GM23338 (cell line): ENCODE results near the gene SNRPD3. TPM values are rescaled to one million over a fixed set of nuclear protein-coding genes. Genes with fewer than 3 reads are reported as not detected.
A peak's percentile ranks its signal among the peaks of the same experiment; 100 is the strongest.

Experiments
- ATAC-seq: fragments of 200-7000 bp; cut with Tn5 transposase; 3 replicates; pipeline ENCODE4 v1.9.1; 2020
- DNase-seq: peaks from one replicate; pipeline ENCODE4 v3.0.0-alpha.2; 2015; ENCODE audit warnings: low spot score
- H2AFZ ChIP-seq: fragments of 200-600 bp; sonication (generic); 2 replicates; pipeline ENCODE4 v1.8.0; 2016; ENCODE audit warnings: antibody characterized with exemption, mild to moderate bottlenecking, moderate library complexity
- H3F3A ChIP-seq: fragments of 200-600 bp; sonication (generic); replicated peaks from 2 replicates; pipeline ENCODE4 v1.8.0; 2017; ENCODE audit warnings: antibody characterized with exemption, mixed run types, low read depth
- H3K27ac ChIP-seq: fragments of 200-600 bp; sonication (generic); 2 replicates; pipeline ENCODE4 v1.6.1; 2016; ENCODE audit warnings: low read depth
- H3K27me3 ChIP-seq: fragments of 200-600 bp; sonication (generic); 2 replicates; pipeline ENCODE4 v1.8.0; 2016; ENCODE audit warnings: mild to moderate bottlenecking, mixed run types, moderate library complexity; ENCODE audit not compliant: insufficient read depth
- H3K36me3 ChIP-seq: fragments of 200-600 bp; sonication (generic); 2 replicates; pipeline ENCODE4 v1.8.0; 2016; ENCODE audit warnings: mild to moderate bottlenecking; ENCODE audit not compliant: insufficient read depth
- H3K4me1 ChIP-seq: fragments of 200-600 bp; sonication (generic); 2 replicates; pipeline ENCODE4 v1.8.0; 2016; ENCODE audit warnings: mild to moderate bottlenecking, moderate library complexity; ENCODE audit not compliant: insufficient read depth
- H3K4me2 ChIP-seq: fragments of 200-600 bp; sonication (generic); 2 replicates; pipeline ENCODE4 v1.7.1; 2017; ENCODE audit warnings: mixed run types
- H3K4me3 ChIP-seq: fragments of 200-600 bp; sonication (generic); 2 replicates; pipeline ENCODE4 v1.6.1; 2016; ENCODE audit warnings: mixed run types
- H3K79me2 ChIP-seq: fragments of 200-600 bp; sonication (generic); replicated peaks from 2 replicates; pipeline ENCODE4 v1.8.0; 2017; ENCODE audit warnings: mild to moderate bottlenecking; ENCODE audit not compliant: insufficient read depth
- H3K9me2 ChIP-seq: fragments of 200-600 bp; sonication (generic); 2 replicates; pipeline ENCODE4 v1.8.0; 2017; ENCODE audit not compliant: insufficient read depth
- H4K20me1 ChIP-seq: fragments of 200-600 bp; sonication (generic); replicated peaks from 2 replicates; pipeline ENCODE4 v1.8.0; 2017; ENCODE audit warnings: mild to moderate bottlenecking; ENCODE audit not compliant: insufficient read depth
- H3K27ac Mint-ChIP-seq: 2 replicates; pipeline ENCODE4 v1.8.0; 2020; ENCODE audit warnings: inconsistent platforms, mild to moderate bottlenecking, moderate library complexity, mixed read lengths
- H3K27me3 Mint-ChIP-seq: 3 replicates; pipeline ENCODE4 v1.8.0; 2022; ENCODE audit warnings: low read depth, mild to moderate bottlenecking, moderate library complexity, mixed read lengths, inconsistent platforms; ENCODE audit not compliant: insufficient read depth, poor library complexity
- H3K36me3 Mint-ChIP-seq: 3 replicates; pipeline ENCODE4 v1.8.0; 2021; ENCODE audit warnings: low read depth, mild to moderate bottlenecking, inconsistent platforms, moderate library complexity, mixed read lengths
- H3K4me1 Mint-ChIP-seq: 3 replicates; pipeline ENCODE4 v1.8.0; 2020; ENCODE audit warnings: mild to moderate bottlenecking, inconsistent platforms, mixed read lengths
- H3K4me3 Mint-ChIP-seq: 3 replicates; pipeline ENCODE4 v1.8.0; 2021; ENCODE audit warnings: moderate library complexity, mild to moderate bottlenecking, inconsistent platforms, mixed read lengths
- H3K9me3 Mint-ChIP-seq: 3 replicates; pipeline ENCODE4 v1.8.0; 2020; ENCODE audit warnings: moderate library complexity, mild to moderate bottlenecking, inconsistent platforms, mixed read lengths
- CREB1 ChIP-seq: fragments of 250-450 bp; sonication (Bioruptor Pico); IDR thresholded peaks from 2 replicates; pipeline ENCODE4 v1.5.0; 2020; ENCODE audit warnings: low read depth, mild to moderate bottlenecking, moderate library complexity
- ETS1 ChIP-seq: IDR thresholded peaks from 2 replicates; pipeline ENCODE4 v1.6.1; 2016; ENCODE audit warnings: antibody characterized with exemption
- EZH2 ChIP-seq: fragments of 200-600 bp; sonication (generic); IDR thresholded peaks from one replicate; pipeline ENCODE4 v1.8.0; 2017; ENCODE audit warnings: antibody characterized with exemption, mild to moderate bottlenecking, low read depth; ENCODE audit not compliant: unreplicated experiment
- EZH2phosphoT487 ChIP-seq: fragments of 200-600 bp; sonication (generic); IDR thresholded peaks from one replicate; pipeline ENCODE4 v1.8.1; 2018; ENCODE audit warnings: antibody characterized with exemption; ENCODE audit not compliant: unreplicated experiment
- JUNB ChIP-seq: IDR thresholded peaks from one replicate; pipeline ENCODE4 v1.6.1; 2016; ENCODE audit warnings: antibody characterized with exemption; ENCODE audit not compliant: unreplicated experiment
- NANOG ChIP-seq: IDR thresholded peaks from 2 replicates; pipeline ENCODE4 v1.6.1; 2016; ENCODE audit warnings: antibody characterized with exemption, borderline replicate concordance
- POLR2AphosphoS5 ChIP-seq: IDR thresholded peaks from 2 replicates; pipeline ENCODE4 v1.6.1; 2016; ENCODE audit warnings: antibody characterized with exemption, low read depth
- STAT1 ChIP-seq: IDR thresholded peaks from one replicate; pipeline ENCODE4 v1.6.1; 2016; ENCODE audit warnings: antibody characterized with exemption; ENCODE audit not compliant: unreplicated experiment
- ZNF114 ChIP-seq: fragments of 250-450 bp; sonication (Bioruptor Pico); IDR thresholded peaks from 2 replicates; pipeline ENCODE4 v1.5.0; 2020; ENCODE audit warnings: mild to moderate bottlenecking, moderate library complexity
- ZNF331 ChIP-seq: fragments of 250-450 bp; sonication (Bioruptor Pico); IDR thresholded peaks from 2 replicates; pipeline ENCODE4 v1.5.0; 2020; ENCODE audit warnings: low read depth, mild to moderate bottlenecking, moderate library complexity
- polyA plus RNA-seq: library from polyadenylated mRNA; unstranded; fragments of >200 nt; fragmentation: Nextera tagmentation; extraction: Ambion mirVana; gene quantifications from 2 replicates; pipeline ENCODE4 v1.2.1, GENCODE V29; 2016
- total RNA-seq: library from RNA; depleted of rRNA; stranded (reverse); fragments of >200 nt; shearing (Covaris generic); gene quantifications from 2 replicates; pipeline ENCODE4 v1.2.3, GENCODE V29; 2014
- TF ChIP-seq, protein P1 (sequence below): IDR thresholded peaks from one replicate; pipeline ENCODE4 v1.6.1; 2018; ENCODE audit warnings: antibody characterized with exemption; ENCODE audit not compliant: unreplicated experiment

Gene SNRPD3
- total and polyA plus RNA-seq, 2 experiments from 2014 or later: 314 to 375 TPM

DNA sequence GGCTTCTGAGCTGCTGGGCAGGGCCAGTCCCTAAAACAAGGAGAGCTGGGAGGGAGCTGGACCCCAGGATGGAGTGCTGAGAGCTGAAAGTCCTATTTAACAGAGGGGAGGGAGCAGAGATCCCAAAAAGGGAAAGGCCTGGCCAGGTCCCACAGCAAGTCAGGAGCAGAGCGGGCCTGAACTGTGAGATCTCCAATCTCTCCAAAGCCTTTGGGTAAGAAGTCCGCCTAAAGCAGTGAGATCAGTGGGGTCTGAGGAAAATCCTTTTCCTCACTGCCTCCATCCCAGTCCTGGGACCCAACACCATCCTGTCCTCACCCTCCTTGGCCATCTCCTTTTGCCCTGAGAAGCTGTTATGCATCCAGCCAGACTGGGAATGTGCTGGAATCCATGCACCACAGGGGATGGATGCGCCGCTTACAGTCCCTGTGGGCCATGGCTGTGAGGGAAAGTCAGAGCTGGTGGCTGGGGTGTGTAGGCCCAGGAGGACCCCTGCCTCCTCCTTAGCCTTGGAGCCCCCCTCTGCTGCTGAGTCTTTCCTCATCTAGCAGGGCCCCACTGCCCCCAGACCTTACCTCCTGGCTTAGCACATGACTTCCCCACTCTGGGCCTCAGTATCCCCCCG lies 28.5 kb downstream of the SNRPD3 start:
- Histone ChIP-seq H3F3A (0 out of 2 replicates have a peak, but pooled peaks cover 5% of the 10 kb centered on the region), H3K4me2 (no peak overlapping the region), H3K36me3 (no peaks in the 10 kb centered on the region), H3K4me3 (no peak overlapping the region), H3K27me3 (no peaks in the 10 kb centered on the region), H3K27ac (no peak overlapping the region), H3K9me2 (no peaks in the 10 kb centered on the region), H3K79me2 (no peaks in the 10 kb centered on the region), H3K4me1 (no peaks in the 10 kb centered on the region), H4K20me1 (0 out of 2 replicates have a peak, but pooled peaks cover 5% of the 10 kb centered on the region), H2AFZ (no peak overlapping the region)
- TF ChIP-seq NANOG (no peak), STAT1 (no peak), ZNF114 (CRISPR knock-in tag) (no peak), POLR2AphosphoS5 (no peak), EZH2 (no peak), ETS1 (no peak)
- Mint-ChIP-seq H3K4me1 (no peaks in the 10 kb centered on the region; the same call in 2 of the 3 replicates), H3K27me3 (peaks cover 1% of the 10 kb centered on the region), H3K36me3 (no peaks in the 10 kb centered on the region), H3K4me3 (no peak overlapping the region), H3K27ac (0 out of 2 replicates have a peak overlapping the region, but pooled peaks have one; percentile 48), H3K9me3 (no peaks in the 10 kb centered on the region)
- ATAC-seq (peak; percentile 42), DNase-seq (peak; percentile 28)

GRCh38 chr22:24584871-24585411 lies 29.1 kb downstream of the SNRPD3 start:
- H2AFZ ChIP-seq: no peak overlapping the region
- H3K4me1 ChIP-seq: no peaks in the 10 kb centered on the region
- Mint-ChIP-seq H3K36me3 (no peaks in the 10 kb centered on the region), H3K27me3 (peaks cover 1% of the 10 kb centered on the region), H3K9me3 (no peaks in the 10 kb centered on the region), H3K27ac (0 out of 2 replicates have a peak overlapping the region, but pooled peaks have one; percentile 48), H3K4me1 (no peaks in the 10 kb centered on the region; the same call in 2 of the 3 replicates), H3K4me3 (no peak overlapping the region)
- H3F3A ChIP-seq: 0 out of 2 replicates have a peak, but pooled peaks cover 5% of the 10 kb centered on the region
- H3K36me3 ChIP-seq: no peaks in the 10 kb centered on the region
- H3K27ac ChIP-seq: no peak overlapping the region
- H3K4me2 ChIP-seq: no peak overlapping the region
- H3K4me3 ChIP-seq: no peak overlapping the region
- 0 out of 2 replicates have a peak, but pooled peaks cover 4% of the 10 kb centered on the region for H4K20me1 ChIP-seq
- H3K27me3 ChIP-seq: no peaks in the 10 kb centered on the region
- no peaks in the 10 kb centered on the region for H3K9me2 ChIP-seq
- ATAC-seq: no peak
- H3K79me2 ChIP-seq: no peaks in the 10 kb centered on the region
- no peak for DNase-seq
- TF ChIP-seq JUNB (no peak), ETS1 (no peak), STAT1 (no peak), POLR2AphosphoS5 (no peak), ZNF114 (CRISPR knock-in tag) (no peak), EZH2phosphoT487 (no peak), NANOG (no peak), EZH2 (no peak), CREB1 (no peak), ZNF331 (CRISPR knock-in tag) (no peak)
- TF ChIP-seq, protein P1, sequence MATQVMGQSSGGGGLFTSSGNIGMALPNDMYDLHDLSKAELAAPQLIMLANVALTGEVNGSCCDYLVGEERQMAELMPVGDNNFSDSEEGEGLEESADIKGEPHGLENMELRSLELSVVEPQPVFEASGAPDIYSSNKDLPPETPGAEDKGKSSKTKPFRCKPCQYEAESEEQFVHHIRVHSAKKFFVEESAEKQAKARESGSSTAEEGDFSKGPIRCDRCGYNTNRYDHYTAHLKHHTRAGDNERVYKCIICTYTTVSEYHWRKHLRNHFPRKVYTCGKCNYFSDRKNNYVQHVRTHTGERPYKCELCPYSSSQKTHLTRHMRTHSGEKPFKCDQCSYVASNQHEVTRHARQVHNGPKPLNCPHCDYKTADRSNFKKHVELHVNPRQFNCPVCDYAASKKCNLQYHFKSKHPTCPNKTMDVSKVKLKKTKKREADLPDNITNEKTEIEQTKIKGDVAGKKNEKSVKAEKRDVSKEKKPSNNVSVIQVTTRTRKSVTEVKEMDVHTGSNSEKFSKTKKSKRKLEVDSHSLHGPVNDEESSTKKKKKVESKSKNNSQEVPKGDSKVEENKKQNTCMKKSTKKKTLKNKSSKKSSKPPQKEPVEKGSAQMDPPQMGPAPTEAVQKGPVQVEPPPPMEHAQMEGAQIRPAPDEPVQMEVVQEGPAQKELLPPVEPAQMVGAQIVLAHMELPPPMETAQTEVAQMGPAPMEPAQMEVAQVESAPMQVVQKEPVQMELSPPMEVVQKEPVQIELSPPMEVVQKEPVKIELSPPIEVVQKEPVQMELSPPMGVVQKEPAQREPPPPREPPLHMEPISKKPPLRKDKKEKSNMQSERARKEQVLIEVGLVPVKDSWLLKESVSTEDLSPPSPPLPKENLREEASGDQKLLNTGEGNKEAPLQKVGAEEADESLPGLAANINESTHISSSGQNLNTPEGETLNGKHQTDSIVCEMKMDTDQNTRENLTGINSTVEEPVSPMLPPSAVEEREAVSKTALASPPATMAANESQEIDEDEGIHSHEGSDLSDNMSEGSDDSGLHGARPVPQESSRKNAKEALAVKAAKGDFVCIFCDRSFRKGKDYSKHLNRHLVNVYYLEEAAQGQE: no peak
